Stimulated activated CD4-positive, alpha-beta T cell treated with anti-CD3 and anti-CD28 coated beads, Interleukin-1b, Interleukin-23, amount 100 ng/mL, for 4 hours (primary cell): Measurements from ENCODE around the gene CD68.

Source experiments
- DNase-seq, 2 donors: peaks; one replicate each; pipeline ENCODE4 v3.0.0-alpha.2; 2020; ENCODE audit warnings: low read depth in 2 of 2

CD68 gene

GRCh38 chr17:7559320-7560171 is 19.9 kb upstream of the CD68 start:
- DNase-seq: no peak

- peak in 1 of 2 donors; percentile 56 for DNase-seq
These were observed 19.0 kb upstream of the CD68 start for GRCh38 chr17:7560172-7561027.

GRCh38 chr17:7561028-7561575 is 18.3 kb upstream of the CD68 start:
- DNase-seq: peak; percentile 71 to 81

DNA sequence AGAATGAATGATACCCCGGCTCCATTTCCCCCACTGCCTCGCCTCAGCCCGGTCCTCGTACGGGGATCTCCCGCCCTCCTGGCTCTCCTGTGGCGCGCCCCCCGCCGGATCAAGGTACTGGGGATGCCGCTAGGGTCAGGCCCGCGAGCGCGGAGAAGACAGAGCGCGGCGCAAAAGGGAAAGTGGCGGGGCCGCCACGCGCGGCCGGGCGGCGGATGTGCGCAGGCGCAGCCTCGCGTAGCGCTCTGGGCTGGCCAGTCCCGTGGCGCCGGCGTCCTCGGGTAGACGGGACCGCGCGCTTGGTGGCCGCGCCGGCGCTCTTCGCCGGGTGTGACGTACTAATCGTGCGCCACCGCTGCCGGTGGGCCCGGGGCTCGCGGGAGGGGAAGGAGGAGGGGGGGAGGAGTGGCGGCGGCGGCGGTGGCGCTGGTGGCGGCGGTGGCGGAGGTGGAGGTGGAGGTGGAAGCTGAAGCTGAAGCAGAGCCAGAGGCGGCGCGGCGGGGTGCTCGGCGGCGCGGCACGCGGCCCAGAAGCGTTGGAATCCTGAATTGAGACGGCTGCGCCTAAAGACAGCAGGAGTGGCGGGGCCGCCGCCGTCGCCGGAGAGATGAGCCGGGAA is 17.7 kb upstream of the CD68 start, which contains the start of gene SENP3:
TSS of gene SENP3 (plus strand) at position 331 of the 619 bp plus-strand sequence. CDS start 1,158 bp downstream, outside the sequence.
- DNase-seq: peak; percentile 87 to 89

DNA sequence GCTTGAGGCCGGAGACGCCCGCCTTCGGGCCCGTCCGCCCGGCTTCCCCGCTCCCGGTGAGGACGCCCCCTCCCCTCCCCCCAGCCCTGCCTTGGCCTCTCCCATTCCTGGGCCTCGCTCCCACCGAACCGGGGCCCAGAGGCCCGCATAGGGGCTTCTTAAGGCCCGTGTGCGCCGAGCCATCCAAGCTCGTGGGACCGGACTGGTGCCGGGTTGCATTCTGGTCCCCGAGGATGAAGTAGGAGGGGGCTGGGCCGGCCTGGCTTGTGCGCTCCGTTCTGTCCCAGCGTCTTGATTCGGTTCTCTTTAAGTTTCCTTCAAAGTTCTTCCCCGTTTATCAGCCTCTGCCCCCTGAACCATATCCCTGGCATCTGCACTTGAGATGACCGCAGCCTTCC is 17.2 kb upstream of the CD68 start:
- no peak for DNase-seq

GRCh38 chr17:7563115-7563869 is 16.1 kb upstream of the CD68 start:
- no peak for DNase-seq

GRCh38 chr17:7569571-7569970 is 9.9 kb upstream of the CD68 start:
- no peak for DNase-seq

- DNase-seq: no peak
These were observed 9.1 kb upstream of the CD68 start for GRCh38 chr17:7570351-7570750.

GRCh38 chr17:7572338-7572587 is 7.2 kb upstream of the CD68 start:
- DNase-seq: no peak

- DNase-seq: peak; percentile 99 to 100
These were observed 6.7 kb upstream of the CD68 start for GRCh38 chr17:7572588-7573323.

GRCh38 chr17:7573324-7574080 is 5.9 kb upstream of the CD68 start:
- DNase-seq: peak; percentile 89 to 92

GRCh38 chr17:7574176-7574953 is 5.1 kb upstream of the CD68 start:
- DNase-seq: no peak

DNA sequence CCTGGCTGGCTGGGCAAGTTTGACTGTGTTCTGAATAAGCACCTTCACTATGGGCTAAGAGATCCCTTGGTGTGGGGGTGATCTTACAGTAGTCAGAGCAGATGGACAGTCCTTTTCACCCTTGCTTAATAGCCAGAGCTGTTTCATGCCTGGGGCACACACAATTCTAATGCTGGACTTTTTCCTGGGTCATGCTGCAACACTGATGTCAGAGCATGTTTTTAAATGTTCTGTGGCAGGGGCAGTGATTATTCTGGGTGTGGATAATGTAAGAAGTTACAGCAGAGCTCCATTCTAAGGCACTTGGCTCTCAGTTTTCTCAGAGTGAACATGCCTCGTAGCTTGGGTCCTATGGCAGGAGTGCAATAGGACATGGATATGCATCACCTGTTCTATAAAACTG is 4.0 kb upstream of the CD68 start:
- DNase-seq: no peak

DNA sequence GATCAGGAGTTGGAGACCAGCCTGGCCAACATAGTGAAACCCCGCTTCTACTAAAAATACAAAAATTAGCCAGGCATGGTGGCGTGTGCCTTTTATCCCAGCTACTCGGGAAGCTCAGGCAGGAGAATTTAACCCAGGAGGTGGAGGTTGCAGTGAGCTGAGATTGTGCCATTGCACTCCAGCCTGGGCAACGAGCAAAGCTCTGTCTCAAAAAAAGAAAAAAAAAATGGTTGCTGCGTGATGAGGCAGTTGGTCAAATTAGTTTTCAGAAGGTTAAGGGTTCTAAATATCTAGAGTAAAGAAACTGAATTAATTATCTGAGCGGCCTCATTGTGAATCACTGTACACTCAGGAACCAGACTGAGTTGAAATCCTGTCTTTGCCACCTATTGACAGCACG is 3.5 kb upstream of the CD68 start:
- DNase-seq: no peak

DNA sequence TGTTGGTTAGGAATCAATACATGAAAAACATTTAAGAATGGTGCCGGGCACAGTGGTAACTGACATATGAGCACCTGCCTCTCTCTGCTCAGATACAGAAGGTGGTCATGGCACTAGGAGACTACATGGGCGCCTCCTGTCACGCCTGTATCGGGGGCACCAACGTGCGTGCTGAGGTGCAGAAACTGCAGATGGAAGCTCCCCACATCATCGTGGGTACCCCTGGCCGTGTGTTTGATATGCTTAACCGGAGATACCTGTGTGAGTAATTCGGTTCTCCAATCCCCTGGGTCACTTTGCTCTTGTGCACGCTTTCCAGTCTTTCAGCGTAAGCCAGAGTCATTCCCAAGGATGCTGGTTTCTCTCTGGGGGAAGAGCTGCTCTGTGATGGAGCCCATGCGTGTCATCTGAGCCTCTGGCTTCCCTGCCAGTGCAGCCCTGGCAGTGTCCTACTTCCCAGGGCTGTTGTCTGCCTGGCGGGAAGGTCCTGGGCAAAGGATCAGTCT is 3.0 kb upstream of the CD68 start:
- DNase-seq: no peak

DNA sequence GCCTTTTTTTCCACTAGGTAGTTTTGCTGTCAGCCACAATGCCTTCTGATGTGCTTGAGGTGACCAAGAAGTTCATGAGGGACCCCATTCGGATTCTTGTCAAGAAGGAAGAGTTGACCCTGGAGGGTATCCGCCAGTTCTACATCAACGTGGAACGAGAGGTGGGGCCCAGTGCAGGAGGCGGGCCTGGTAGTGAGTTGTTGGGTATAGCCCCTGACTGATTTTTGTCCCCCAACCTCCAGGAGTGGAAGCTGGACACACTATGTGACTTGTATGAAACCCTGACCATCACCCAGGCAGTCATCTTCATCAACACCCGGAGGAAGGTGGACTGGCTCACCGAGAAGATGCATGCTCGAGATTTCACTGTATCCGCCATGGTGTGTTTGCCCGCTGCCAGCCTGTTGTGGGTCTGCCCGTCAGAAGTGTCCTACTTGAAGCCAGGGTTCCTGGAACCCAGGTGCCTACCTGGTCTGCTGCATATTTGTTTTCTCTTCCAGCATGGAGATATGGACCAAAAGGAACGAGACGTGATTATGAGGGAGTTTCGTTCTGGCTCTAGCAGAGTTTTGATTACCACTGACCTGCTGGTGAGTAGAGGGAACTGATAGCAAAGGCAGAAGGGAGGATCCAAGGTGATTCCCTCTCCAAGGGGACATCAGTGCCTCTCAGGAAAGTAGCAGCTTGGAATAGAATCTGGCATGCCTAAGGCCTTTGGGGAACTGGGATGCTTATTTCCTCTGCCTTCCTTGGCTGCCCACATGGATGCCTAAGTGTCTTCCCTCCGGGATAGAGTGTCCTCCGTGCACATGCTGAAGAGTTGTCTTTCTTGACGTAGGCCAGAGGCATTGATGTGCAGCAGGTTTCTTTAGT is 1.9 kb upstream of the CD68 start:
- no peak for DNase-seq

GRCh38 chr17:7579834-7580603 is 581 bp downstream of the CD68 start:
- DNase-seq: no peak
